Measurements from ENCODE around the gene EFS.

EFS gene

GRCh38 chr14:23324993-23325392 lies 40.0 kb downstream of the EFS start:
- no peak for DNase-seq

- no peak for DNase-seq
These were observed 40.5 kb downstream of the EFS start for GRCh38 chr14:23324455-23324846.

- DNase-seq, result no peak
These were observed 41.0 kb downstream of the EFS start for GRCh38 chr14:23323838-23324454.

- DNase-seq, result no peak
These were observed 42.1 kb downstream of the EFS start for GRCh38 chr14:23322568-23323517.

GRCh38 chr14:23321572-23322547 lies 43.1 kb downstream of the EFS start:
- DNase-seq, result peak; percentile 49

- DNase-seq, result peak; percentile 94
These were observed 44.1 kb downstream of the EFS start, which contains the start of gene PABPN1 for GRCh38 chr14:23320584-23321571. TSS of gene PABPN1 (plus strand) at chr14:23321457. CDS start at chr14:23321470, 13 bp downstream.

- DNase-seq, result no peak
These were observed 45.0 kb downstream of the EFS start for GRCh38 chr14:23319746-23320583.

- DNase-seq, result no peak
These were observed 48.7 kb downstream of the EFS start for GRCh38 chr14:23316300-23316699.

GRCh38 chr14:23310546-23310945 lies 54.4 kb downstream of the EFS start:
- no peak for DNase-seq

- no peak for DNase-seq
These were observed 56.1 kb downstream of the EFS start for GRCh38 chr14:23308721-23309445.

- no peak for DNase-seq
These were observed 57.0 kb downstream of the EFS start for GRCh38 chr14:23307687-23308644.

- no peak for DNase-seq
These were observed 57.8 kb downstream of the EFS start for GRCh38 chr14:23307146-23307530.

GRCh38 chr14:23306412-23307145 lies 58.4 kb downstream of the EFS start, which contains the start of gene BCL2L2:
TSS of gene BCL2L2 (plus strand) at chr14:23306833. CDS start at chr14:23307768, 935 bp downstream.
- no peak for DNase-seq

Measured in activated CD8-positive, alpha-beta memory T cell treated with anti-CD3 and anti-CD28 coated beads, Interleukin-2, amount 50 U/mL, for 4 hours (primary cell).